ENCODE data around the gene PLCB1. TPM values are rescaled to one million over a fixed set of nuclear protein-coding genes. Genes with fewer than 3 reads are reported as not detected.

Gene PLCB1
- total RNA-seq, 1 donor from 2014 or later: 16.2 TPM

GRCh38 chr20:8363970-8364733 lies 232.1 kb downstream of the PLCB1 start:
- no peak overlapping the region for H3K27ac Mint-ChIP-seq
- no peaks in the 10 kb centered on the region for H3K36me3 Mint-ChIP-seq (ENCODE audit: insufficient read depth)
- H3K4me1 Mint-ChIP-seq (ENCODE audit: low read depth): peaks cover 16% of the 10 kb centered on the region
- no peak for DNase-seq (ENCODE audit: low spot score, unreplicated experiment)
- H3K4me3 Mint-ChIP-seq (ENCODE audit: low read depth): no peak overlapping the region
- H3K9me3 Mint-ChIP-seq (ENCODE audit: low read depth): no peaks in the 10 kb centered on the region
- TF ChIP-seq CTCF (IDR thresholded peaks at IDR 0.05; ENCODE audit: unreplicated experiment): no peak
- H3K27me3 Mint-ChIP-seq: peaks cover 2% of the 10 kb centered on the region

GRCh38 chr20:8364734-8365078 lies 232.6 kb downstream of the PLCB1 start:
- Mint-ChIP-seq H3K9me3 (ENCODE audit: low read depth) (no peaks in the 10 kb centered on the region), H3K36me3 (ENCODE audit: insufficient read depth) (no peaks in the 10 kb centered on the region), H3K4me3 (ENCODE audit: low read depth) (no peak overlapping the region), H3K4me1 (ENCODE audit: low read depth) (peaks cover 16% of the 10 kb centered on the region), H3K27me3 (peaks cover 6% of the 10 kb centered on the region), H3K27ac (no peak overlapping the region)
- no peak for TF ChIP-seq CTCF (IDR thresholded peaks at IDR 0.05; ENCODE audit: unreplicated experiment)
- no peak for DNase-seq (ENCODE audit: low spot score, unreplicated experiment)

GRCh38 chr20:8365634-8366033 lies 233.6 kb downstream of the PLCB1 start:
- no peak for TF ChIP-seq CTCF (IDR thresholded peaks at IDR 0.05; ENCODE audit: unreplicated experiment)
- no peaks in the 10 kb centered on the region for H3K9me3 Mint-ChIP-seq (ENCODE audit: low read depth)
- no peak overlapping the region for H3K27ac Mint-ChIP-seq
- H3K4me3 Mint-ChIP-seq (ENCODE audit: low read depth): no peak overlapping the region
- H3K27me3 Mint-ChIP-seq: peaks cover 11% of the 10 kb centered on the region
- H3K4me1 Mint-ChIP-seq (ENCODE audit: low read depth): peaks cover 7% of the 10 kb centered on the region
- H3K36me3 Mint-ChIP-seq (ENCODE audit: insufficient read depth): no peaks in the 10 kb centered on the region
- no peak for DNase-seq (ENCODE audit: low spot score, unreplicated experiment)

GRCh38 chr20:8366303-8366923 lies 234.3 kb downstream of the PLCB1 start:
- Mint-ChIP-seq H3K9me3 (ENCODE audit: low read depth) (no peaks in the 10 kb centered on the region), H3K36me3 (ENCODE audit: insufficient read depth) (no peaks in the 10 kb centered on the region), H3K27ac (no peak overlapping the region), H3K27me3 (peaks cover 15% of the 10 kb centered on the region), H3K4me1 (ENCODE audit: low read depth) (peaks cover 4% of the 10 kb centered on the region), H3K4me3 (ENCODE audit: low read depth) (no peak overlapping the region)
- TF ChIP-seq CTCF (IDR thresholded peaks at IDR 0.05; ENCODE audit: unreplicated experiment): no peak
- DNase-seq (ENCODE audit: low spot score, unreplicated experiment): no peak

GRCh38 chr20:8367689-8368088 lies 235.6 kb downstream of the PLCB1 start:
- H3K36me3 Mint-ChIP-seq (ENCODE audit: insufficient read depth): no peaks in the 10 kb centered on the region
- no peak overlapping the region for H3K27ac Mint-ChIP-seq
- no peaks in the 10 kb centered on the region for H3K9me3 Mint-ChIP-seq (ENCODE audit: low read depth)
- no peak for TF ChIP-seq CTCF (IDR thresholded peaks at IDR 0.05; ENCODE audit: unreplicated experiment)
- peaks cover 15% of the 10 kb centered on the region for H3K27me3 Mint-ChIP-seq
- H3K4me1 Mint-ChIP-seq (ENCODE audit: low read depth): peaks cover 5% of the 10 kb centered on the region
- H3K4me3 Mint-ChIP-seq (ENCODE audit: low read depth): no peak overlapping the region
- no peak for DNase-seq (ENCODE audit: low spot score, unreplicated experiment)

Data from progenitor cell of endocrine pancreas (in vitro differentiated cells).